GM12873 (cell line): ENCODE results near the gene CHRDL1.

Experiments used
- TF ChIP-seq, protein P1 (sequence below): IDR thresholded peaks from 2 replicates; pipeline ENCODE4 v1.5.1; 2012; ENCODE audit warnings: low read depth, mild to moderate bottlenecking, moderate library complexity, low read length, control low read depth; ENCODE audit not compliant: insufficient read depth; ENCODE audit errors: missing control alignments

Gene CHRDL1, protein sequence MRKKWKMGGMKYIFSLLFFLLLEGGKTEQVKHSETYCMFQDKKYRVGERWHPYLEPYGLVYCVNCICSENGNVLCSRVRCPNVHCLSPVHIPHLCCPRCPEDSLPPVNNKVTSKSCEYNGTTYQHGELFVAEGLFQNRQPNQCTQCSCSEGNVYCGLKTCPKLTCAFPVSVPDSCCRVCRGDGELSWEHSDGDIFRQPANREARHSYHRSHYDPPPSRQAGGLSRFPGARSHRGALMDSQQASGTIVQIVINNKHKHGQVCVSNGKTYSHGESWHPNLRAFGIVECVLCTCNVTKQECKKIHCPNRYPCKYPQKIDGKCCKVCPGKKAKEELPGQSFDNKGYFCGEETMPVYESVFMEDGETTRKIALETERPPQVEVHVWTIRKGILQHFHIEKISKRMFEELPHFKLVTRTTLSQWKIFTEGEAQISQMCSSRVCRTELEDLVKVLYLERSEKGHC

DNA sequence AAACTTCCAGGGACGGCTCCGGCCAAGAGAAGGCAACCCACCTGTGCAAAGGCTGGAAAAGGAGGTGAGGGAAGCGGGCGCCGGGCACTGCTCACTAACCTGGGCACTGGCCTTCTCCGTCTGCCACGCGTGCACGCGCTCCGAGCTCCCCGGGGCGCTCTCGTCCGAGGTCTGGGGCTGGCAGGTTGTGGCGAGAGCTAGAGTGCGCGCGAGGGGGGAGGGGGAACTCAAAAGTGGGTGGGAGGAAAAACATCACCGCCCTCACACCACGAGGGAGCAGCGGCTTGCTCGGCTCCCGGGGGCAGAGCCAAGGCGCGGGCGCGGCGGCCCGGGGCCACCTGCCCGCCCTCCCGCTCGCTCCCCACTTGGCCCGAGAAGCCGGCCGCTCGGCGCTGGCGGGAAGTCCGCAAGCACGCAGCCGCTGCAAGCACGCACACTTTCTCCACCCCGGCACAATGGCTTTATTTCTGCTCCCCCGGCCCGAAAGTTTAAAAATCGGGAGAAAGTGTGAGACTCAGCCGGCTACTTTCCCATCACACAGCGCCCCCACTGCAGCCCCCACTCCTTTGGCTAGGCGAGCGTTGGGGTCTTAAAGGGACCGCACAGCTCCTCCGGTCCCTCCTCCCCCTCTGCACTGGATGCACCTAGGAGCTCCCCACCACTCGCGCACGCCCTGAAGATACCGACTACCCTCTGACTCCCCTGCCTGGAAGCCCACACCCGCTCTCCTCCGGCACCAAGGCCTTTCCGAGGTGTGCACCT is at the start of gene CHRDL1:
Gene CHRDL1 (minus strand): TSS at position 173 of the 762 bp plus-strand sequence. CDS start 3,636 bp downstream, outside the sequence.
- TF ChIP-seq, protein P1, sequence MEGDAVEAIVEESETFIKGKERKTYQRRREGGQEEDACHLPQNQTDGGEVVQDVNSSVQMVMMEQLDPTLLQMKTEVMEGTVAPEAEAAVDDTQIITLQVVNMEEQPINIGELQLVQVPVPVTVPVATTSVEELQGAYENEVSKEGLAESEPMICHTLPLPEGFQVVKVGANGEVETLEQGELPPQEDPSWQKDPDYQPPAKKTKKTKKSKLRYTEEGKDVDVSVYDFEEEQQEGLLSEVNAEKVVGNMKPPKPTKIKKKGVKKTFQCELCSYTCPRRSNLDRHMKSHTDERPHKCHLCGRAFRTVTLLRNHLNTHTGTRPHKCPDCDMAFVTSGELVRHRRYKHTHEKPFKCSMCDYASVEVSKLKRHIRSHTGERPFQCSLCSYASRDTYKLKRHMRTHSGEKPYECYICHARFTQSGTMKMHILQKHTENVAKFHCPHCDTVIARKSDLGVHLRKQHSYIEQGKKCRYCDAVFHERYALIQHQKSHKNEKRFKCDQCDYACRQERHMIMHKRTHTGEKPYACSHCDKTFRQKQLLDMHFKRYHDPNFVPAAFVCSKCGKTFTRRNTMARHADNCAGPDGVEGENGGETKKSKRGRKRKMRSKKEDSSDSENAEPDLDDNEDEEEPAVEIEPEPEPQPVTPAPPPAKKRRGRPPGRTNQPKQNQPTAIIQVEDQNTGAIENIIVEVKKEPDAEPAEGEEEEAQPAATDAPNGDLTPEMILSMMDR: no peak

DNA sequence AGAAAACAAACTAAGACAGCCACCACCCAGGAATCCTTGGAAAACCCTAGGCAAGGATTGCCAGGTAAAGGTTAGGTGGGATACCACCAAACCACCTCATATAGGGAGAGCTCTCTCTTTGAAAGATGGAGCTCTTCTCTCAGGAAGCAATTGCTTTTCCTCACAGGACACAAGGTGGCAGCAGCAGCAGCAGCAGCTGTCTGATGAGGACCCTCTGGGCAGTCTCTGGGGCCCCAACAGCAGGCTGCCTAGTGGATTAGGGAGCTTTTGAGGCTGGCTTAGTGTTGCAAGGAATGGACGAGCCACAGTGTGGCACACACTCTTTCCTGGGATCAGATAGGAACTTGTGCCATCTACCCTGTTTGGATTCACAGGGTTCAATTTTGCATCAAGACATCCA is 41.4 kb upstream of the CHRDL1 start:
- TF ChIP-seq, protein P1: peak; percentile 34

DNA sequence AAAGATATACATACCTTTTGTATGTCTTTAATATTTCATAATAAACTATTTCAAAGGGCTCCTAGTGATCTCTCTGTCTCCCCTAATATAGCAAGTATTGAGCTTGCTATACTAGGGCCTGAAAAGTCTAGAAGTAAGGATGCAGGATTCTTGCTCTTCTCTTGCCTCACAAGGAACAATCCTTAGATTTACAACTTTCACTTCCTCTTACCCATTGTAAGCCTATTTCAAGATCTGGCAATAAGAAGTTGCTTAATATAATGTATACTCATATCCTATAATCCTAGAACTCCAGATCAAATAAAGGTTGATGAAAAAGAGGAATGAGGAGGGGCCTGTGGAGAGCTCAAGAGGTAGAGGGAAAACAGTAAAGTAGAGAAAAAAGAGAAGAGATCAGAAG is 40.8 kb upstream of the CHRDL1 start:
- TF ChIP-seq, protein P1: no peak

DNA sequence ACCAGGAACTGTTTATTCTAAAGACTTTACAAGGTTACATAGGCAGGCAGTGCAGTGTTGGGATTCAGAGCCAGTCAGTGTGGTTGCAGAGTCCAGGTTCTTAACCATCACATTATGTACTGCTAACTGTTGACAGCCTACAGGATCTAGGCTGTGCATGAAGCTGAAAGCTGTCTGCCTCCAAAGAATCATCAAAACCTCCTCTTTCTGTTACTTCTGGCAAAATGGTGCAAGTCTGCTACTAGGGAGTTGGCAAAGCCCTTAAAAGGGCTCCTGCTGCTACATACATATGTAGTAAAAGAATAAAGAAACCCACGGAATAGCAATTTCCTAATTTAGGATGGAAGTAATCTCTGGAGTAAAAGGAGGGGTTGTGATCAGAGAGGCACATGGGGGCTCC is 40.4 kb upstream of the CHRDL1 start:
- TF ChIP-seq, protein P1: no peak

DNA sequence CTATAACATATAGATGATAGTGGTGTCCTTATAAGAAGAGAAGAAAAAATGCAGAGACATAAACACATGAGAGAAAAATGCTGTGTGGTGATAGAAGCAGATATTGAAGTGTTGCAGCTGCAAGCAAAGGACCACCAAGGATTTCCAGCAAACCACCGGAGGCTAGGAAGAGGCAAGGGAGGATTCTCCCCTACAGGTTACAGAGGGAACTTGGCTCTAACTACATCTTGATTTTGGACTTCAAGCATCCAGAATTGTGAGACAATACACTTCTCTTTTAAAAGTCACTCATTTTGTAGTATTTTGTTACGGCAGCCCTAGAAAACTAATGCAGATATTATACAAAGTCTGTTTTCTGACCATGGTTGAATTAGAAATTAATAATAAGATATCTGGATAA is 30.4 kb upstream of the CHRDL1 start:
- TF ChIP-seq, protein P1: no peak

DNA sequence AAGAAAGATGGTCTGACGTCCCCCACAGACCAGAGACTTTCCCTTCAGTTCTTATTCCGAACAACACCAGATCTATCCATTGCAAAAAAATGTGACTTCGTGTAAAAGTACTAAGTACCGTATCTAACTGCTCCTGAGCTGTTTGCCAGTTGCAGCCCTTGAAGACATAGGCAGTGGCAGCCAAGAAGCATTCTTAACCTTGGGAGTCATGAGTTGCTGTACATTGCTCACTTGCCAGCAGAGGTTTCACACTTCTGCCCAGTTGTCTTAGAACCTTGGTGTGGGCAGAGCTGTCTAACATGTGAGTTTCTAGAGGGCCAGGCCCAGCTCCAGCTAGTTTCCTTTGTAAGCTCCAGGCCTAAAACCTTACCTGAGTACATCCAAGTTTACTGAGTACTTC is 10.5 kb upstream of the CHRDL1 start:
- TF ChIP-seq, protein P1: no peak

DNA sequence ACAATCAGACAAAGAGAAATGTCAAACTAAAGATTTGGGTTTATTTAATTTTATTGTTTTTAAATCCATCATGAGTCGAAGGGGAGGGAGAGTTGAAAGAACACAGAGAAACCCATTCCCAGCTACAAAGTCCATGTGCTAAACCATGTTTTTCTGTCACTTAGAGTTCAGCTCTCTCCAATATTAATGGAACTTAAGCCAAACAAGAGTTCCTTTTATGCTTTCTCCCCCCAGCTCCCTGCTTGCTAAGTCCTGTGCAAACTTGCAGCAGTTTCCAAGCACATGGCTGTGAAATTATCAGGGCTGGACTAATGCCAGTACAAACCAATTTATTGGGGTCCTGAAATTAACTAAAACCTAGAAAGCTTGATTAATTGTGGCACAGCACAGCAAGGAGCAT is 9.7 kb upstream of the CHRDL1 start:
- TF ChIP-seq, protein P1: no peak
